ENCODE results near the gene CHADL.
A peak's percentile ranks its signal among the peaks of the same experiment; 100 is the strongest.

Gene CHADL

DNA sequence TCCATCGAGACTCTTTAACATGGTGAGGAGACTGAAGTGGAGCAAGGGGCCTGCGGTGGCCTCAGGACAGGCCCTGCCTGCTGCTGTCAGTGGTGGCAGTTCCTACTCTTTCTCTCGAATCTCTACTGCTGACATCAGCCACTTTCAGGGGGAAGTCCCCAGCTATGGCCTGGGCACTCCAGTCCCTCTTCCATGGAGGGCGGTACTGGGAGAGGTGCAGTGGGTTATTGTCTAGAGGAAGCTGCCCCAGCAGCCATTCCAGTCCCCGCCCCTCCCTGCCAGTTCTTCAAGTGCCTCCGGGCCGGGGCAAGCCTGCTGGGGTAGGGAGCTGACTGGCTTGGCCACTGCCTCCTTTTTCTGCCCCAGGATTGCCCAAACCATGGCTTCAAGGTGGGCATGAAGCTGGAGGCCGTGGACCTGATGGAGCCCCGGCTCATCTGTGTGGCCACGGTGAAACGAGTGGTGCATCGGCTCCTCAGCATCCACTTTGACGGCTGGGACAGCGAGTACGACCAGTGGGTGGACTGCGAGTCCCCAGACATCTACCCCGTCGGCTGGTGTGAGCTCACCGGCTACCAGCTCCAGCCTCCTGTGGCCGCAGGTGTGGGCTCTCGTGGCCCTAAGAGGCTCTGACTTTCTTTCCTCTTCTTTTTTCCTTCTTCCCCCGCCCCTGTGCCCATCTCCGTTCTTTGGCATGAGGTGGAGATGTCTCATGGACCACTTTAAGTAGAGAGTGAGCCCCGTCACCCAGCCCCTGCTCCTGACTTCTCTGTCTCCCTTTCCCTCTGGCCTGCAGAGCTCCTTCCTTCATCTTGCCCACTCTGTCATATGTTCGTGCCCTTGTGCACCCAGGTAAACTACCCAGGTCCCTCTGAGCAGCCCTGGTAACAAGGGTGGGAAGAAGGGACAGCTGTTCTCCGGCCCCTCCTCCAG is 13.7 kb downstream of the CHADL start:
- POLR2A ChIA-PET: interaction anchor here (0.5 kb wide), 1 partner anchor 274 kb away, joined by 5 read pairs; no protein-coding TSS in a partner anchor
- CTCF ChIA-PET: interaction anchor here (0.9 to 6.1 kb wide), 2 partner anchors 10 to 28 kb away, joined by 3 to 31 read pairs; no protein-coding TSS in a partner anchor
- DNase-seq (ENCODE audit: extremely low spot score): no peak
- TF ChIP-seq, protein P1, sequence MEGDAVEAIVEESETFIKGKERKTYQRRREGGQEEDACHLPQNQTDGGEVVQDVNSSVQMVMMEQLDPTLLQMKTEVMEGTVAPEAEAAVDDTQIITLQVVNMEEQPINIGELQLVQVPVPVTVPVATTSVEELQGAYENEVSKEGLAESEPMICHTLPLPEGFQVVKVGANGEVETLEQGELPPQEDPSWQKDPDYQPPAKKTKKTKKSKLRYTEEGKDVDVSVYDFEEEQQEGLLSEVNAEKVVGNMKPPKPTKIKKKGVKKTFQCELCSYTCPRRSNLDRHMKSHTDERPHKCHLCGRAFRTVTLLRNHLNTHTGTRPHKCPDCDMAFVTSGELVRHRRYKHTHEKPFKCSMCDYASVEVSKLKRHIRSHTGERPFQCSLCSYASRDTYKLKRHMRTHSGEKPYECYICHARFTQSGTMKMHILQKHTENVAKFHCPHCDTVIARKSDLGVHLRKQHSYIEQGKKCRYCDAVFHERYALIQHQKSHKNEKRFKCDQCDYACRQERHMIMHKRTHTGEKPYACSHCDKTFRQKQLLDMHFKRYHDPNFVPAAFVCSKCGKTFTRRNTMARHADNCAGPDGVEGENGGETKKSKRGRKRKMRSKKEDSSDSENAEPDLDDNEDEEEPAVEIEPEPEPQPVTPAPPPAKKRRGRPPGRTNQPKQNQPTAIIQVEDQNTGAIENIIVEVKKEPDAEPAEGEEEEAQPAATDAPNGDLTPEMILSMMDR (IDR thresholded peaks at IDR 0.05; ENCODE audit: control extremely low read depth, extremely low read depth, low read depth, missing control alignments): no peak

DNA sequence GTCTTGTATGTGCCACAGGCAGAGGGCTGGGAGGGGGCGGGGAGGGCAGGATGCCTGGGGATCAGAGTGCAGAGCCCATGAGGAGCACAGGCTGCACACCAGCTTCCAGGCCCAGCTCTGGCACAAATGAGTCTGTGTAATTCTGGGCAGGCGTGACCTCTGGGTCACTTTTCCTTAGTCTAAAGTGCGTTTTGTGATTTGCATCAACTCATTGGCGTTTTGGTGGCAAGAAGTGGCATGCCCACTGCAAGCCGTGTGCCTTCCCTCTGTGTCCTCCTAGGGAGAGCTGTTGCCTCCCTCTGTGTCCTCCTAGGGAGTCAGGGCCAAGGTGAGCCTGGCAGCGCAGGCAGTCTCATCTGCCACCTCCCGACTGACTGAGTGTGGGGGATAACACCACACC is 17.2 kb downstream of the CHADL start:
- CTCF ChIA-PET: interaction anchor here (1.4 to 6.1 kb wide), 3 partner anchors 9 to 14 kb away, joined by 5 to 31 read pairs (median 6); no protein-coding TSS in a partner anchor
- POLR2A ChIA-PET: no interaction called here
- TF ChIP-seq, protein P1 (IDR thresholded peaks at IDR 0.05; ENCODE audit: control extremely low read depth, extremely low read depth, low read depth, missing control alignments): no peak
- no peak for DNase-seq (ENCODE audit: extremely low spot score)

DNA sequence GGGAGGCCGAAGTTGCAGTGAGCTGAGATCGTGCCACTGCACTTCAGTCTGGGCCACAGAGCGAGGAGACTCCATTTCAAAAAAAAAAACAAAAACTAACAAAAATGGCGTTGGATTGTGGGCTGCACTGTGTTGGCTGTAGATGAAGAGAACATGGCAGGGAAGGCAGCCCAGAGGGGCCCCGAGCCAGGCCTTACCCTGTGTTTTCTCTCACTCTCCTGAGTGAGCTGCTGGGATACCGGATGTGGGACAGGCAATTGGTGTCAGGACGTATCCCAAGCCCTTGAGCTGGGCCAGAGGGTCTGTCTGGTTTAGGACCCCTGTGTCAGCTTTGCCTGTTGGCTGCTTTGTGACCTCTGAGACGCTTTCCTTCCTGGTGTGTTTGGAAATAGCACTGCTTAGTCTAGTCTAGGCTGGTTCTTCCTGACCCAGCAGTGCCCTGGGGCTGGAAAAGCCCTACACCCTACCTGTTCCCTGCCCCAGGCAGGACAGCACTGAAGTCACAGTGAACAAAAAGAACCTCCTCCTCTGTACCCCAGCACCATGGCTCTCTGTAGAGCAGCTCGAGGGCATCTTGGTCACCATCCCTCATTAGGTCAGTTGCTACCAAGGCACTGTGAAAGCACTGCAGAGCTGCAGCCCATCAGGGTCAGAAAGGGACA is 17.8 kb downstream of the CHADL start:
- TF ChIP-seq, protein P1 (IDR thresholded peaks at IDR 0.05; ENCODE audit: control extremely low read depth, extremely low read depth, low read depth, missing control alignments): no peak
- no peak for DNase-seq (ENCODE audit: extremely low spot score)
- CTCF ChIA-PET: interaction anchor here (0.8 to 1.6 kb wide), 3 partner anchors 9 to 300 kb away, joined by 3 to 6 read pairs (median 5); no protein-coding TSS in a partner anchor
- POLR2A ChIA-PET: no interaction called here

DNA sequence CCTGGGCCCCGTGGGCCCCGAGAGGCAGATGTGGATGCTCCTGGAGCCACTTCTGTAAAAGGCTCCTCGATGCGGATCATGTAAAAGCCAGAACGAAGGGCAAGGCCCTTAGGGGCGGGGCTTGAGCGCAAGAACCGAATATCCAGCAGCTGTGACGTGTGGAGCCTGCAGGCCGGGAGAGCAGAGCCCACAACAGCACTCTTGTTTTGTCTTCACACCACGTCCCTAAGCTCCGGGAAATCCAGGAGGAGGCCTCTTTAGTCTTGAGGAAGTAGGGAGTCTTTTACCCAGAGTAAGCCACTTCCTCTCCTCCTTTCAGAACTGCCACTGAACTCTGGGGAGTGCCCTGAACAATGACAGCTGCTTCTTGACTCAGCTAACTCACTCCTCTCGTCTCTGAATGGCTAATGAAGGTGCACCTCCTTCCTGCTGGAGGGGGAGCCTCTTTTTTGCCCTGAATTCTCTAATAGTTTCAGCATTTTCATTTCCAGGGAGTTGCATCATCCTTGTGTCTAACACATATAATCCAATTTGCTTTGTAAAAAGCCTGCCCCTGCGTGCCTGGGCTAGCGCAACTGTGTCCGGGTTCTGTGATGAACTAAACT is 23.1 kb downstream of the CHADL start:
- TF ChIP-seq, protein P1 (IDR thresholded peaks at IDR 0.05; ENCODE audit: control extremely low read depth, extremely low read depth, low read depth, missing control alignments): no peak
- DNase-seq (ENCODE audit: extremely low spot score): peak; percentile 77
- POLR2A ChIA-PET: interaction anchor here (1.2 kb wide), 1 partner anchor 10 kb away, joined by 3 read pairs; no protein-coding TSS in a partner anchor
- CTCF ChIA-PET: interaction anchor here (1.1 to 2.1 kb wide), 5 partner anchors 10 to 98 kb away, joined by 3 to 10 read pairs (median 3); no protein-coding TSS in a partner anchor

DNA sequence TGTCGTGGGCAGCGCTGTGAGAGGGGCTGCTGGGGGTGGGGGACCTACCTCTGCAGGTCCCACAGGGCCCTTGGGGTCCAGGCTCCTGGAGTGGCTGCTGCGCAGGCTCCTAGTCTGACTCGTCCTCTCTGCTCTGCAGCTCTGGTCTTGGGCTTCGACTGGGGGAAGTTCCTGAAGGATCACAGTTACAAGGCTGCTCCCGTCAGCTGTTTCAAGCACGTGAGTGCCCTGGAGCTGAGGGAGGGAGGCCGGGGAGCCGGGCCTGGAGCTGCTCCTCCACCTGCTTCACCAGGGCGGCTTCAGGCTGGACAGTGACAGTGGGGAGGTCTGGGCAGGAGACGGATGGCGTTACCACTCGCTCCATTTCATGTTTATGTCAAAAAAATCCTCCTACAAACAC is 23.7 kb downstream of the CHADL start:
- POLR2A ChIA-PET: interaction anchor here (1.2 kb wide), 1 partner anchor 9 kb away, joined by 3 read pairs; no protein-coding TSS in a partner anchor
- CTCF ChIA-PET: interaction anchor here (1.1 to 2.1 kb wide), 4 partner anchors 9 to 97 kb away, joined by 3 to 10 read pairs (median 3); no protein-coding TSS in a partner anchor
- DNase-seq (ENCODE audit: extremely low spot score): no peak
- TF ChIP-seq, protein P1 (IDR thresholded peaks at IDR 0.05; ENCODE audit: control extremely low read depth, extremely low read depth, low read depth, missing control alignments): no peak

DNA sequence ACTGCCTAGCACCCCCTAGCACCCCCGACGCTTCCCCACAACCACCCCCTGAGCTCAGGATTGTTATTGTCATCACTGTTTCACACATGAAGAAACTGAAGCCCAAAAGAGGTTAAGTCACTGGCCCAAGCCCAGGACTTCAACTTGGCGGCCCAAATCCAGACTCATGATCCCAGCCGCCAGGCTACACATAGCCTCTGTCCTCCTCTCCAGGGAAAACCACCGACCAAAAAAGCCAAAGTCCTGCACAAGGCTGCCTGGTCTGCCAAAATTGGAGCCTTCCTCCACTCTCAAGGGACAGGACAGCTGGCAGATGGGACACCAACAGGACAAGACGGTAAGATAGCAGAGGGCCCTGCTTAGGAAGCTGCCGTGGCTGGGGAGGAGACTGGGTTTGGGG is 24.8 kb downstream of the CHADL start:
- TF ChIP-seq, protein P1 (IDR thresholded peaks at IDR 0.05; ENCODE audit: control extremely low read depth, extremely low read depth, low read depth, missing control alignments): no peak
- ChIA-PET CTCF (interaction anchor here (2.1 kb wide), 1 partner anchor 22 kb away, joined by 10 read pairs; no protein-coding TSS in a partner anchor), POLR2A (no interaction called here)
- no peak for DNase-seq (ENCODE audit: extremely low spot score)

Measured in GM10248 (cell line).